SW 1271 (cell line): ENCODE results near the gene CMKLR1.

Experiments
- DNase-seq, 2 experiments: peaks; one replicate each; lab custom pipeline; 2025; lab: John Stamatoyannopoulos, UW

Gene CMKLR1

DNA sequence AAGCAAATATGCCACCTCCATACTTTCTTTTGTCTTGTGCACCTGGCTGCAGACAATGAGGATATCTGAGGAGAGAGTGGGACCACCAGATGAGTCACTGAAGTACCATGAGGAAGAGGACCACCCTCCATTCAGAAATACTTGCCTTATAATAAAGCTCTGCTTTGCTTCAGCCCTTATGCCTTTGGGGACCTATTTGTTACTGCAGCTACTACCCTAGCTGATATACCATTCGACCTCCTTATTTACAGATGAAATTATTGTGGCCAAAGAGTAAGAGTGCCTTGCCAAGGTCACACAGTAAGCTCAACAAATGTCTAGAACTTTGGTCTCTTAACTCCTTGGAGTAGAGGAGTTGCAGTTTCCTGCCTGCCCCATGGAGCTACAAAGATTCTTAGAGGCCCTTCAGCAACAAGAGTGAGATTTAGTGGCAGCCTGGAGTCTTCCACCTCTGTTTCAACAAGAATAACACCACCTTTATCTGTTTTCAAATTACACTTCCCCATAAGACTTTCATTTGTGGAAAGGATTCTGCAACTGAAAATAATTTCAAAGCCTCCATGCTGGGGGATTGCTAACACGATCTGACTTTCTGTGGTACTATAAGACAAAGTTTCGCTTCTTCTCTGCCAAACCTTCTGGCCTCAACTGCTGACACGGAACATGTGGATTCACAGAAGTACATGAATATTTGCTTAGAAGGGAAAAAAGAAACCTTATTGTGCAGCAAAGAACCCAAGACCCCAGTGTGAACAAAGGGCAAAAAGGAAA lies 3.6 kb downstream of the CMKLR1 start:
- DNase-seq = no peak

DNA sequence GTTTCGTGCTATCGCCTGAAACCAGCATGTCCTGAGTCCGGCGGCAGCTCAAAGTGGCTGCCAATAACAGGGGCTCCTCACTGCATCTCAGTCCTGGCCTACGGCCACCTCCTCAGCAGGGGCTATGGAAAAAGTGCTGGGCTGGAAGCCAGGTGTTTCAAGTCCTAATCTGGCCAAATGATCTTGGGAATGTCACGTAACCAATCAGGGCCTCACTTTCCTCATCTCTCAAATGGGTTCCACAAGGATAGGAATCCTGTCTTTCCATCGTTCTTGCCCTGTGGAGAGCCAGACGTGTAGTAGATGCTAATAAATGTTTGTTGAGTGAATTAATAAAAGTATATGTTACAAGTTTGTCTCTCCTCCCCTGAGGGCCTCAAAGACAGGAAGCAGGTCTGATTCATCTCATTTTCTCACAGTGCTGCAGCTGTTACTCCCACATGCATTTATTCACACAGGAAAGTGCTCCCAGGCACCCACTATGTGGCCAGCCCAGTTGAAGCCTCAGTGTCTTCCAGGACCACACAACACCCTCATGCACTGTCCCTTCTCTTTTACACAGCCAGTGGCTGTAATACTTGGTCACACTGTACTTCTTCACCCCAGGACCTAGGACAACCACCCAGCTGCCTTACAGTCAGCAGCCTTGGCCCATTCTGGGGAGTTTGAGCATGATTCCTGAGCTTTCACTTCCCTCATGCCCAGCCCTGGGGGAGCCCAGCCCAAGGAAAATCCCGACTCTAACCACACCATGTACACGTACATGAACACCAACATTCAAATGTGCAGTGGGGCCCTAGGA lies 5.0 kb downstream of the CMKLR1 start:
- DNase-seq = peak in 1 of 2 experiments; percentile 46

DNA sequence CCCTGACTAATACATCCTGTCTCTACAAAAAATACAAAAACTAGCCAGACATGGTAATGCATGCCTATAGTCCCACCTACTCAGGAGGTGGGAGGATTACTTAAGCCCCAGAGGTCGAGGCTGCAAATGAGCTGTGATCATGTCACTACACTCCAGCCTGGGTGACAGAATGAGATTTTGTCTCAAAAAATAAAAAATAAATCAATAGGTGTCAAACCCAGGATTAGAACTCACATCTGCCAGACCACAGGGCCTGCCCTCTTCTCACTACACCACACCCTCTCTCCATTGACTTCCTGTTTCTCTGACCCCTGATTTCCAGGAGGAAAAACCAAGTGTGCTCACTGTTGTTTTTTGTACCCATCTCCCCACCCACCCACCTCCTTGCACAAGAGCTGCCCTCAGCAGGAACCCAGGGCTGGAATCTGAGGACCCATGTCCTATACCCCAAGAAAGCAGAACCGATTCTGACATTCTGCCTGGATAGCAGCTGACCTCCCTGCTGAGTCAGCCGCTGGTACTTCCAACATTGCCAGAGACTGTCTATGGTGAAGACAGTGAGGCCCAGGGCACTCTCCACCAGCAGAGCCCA lies 6.2 kb downstream of the CMKLR1 start:
- DNase-seq = peak in 1 of 2 experiments; percentile 20

DNA sequence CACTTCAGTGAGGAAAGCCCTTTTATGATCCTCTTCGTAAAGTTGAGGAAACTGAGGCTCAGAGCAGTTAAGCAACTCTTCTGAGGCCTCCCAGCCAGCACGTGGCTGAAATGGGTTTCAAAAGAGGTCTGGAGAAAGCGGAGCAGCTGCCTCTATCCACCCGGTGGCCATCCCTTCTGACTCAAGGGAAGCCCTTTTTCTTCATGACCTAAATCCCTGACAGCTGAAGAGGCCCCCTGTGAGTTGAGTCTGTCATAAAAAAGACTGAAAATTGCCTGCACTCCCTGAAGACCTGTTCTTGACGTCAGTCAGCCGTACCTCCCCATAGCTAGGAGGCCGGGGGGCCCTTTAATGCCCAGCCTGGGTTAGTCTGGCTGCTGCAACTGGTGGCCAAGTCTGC lies 10.7 kb downstream of the CMKLR1 start:
- DNase-seq = no peak

DNA sequence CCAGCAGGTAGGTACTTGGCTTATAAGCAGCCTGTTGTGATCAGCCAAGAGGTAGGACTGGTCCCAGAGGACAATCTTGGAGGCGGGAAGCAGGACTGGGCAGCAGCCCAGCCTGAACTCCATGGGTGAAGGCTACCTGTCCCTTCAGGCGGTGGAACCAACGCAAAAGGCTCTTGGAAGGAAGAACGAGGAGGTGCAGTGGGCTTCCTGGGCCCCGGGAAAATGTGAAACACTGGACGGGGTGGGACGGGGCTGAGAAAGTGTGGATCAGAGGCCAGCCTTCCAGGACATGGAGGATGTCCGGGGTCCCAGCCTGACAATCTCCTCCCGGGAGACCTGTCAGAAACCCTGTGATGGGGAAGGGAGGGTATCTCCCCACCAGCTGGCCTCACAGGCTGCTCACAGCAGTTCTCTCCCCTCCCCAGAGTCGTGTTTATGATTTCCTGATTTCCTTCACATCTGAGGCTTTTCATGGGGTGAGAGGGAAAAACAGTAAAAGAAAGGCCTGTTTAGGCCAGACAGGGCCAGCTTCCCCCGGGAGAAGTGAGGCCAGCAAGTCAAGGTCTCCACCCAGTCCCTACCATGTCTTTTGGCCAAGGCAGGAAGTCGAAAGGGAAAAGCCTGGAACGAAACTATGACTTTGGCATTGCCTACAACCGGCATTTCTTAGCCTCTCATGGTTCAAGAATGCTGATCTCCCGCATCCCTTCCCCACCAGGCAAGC lies 11.3 kb downstream of the CMKLR1 start:
- no peak for DNase-seq

DNA sequence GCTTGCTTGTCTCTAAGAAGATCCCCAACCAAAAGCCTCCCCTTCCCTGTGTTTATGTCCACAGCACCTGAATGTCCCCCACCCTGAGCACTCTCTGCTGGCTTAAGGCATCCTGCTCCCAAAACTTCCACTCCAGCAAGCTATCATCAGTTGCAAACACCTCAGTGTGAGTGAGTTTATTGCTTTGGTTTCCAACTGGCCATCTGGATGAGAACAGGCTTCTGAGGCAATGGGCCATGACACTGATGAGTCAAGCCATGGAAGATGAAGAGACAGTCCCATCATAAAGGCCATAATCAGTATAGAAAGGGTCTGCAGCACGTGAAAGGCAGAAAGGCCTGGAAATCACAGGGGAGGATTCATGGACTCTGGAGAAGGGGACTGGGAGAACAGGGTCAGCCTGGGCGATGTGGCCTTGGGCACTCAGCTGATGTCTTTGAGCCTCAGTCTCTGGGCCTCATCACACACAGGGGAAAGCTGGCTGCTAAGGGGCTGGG lies 12.8 kb downstream of the CMKLR1 start:
- no peak for DNase-seq

DNA sequence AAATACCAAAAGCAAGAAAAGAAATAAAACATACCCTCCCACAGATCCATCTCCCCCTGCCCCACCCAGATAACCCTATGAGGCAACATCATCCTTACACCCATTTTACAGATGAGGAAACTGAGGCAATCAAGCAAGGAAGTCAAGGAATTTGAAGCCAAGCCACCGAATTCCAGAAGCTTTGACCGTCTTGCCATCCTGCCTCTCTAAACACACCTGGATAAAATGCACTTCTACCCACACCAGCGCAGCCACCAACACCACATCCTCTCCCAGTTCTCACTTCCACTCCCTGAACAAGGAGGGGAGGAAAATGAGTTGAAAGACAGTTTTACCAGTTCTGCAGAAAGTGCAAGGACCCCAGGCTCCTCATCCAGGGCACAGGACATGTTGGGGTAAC lies 13.6 kb downstream of the CMKLR1 start:
- no peak for DNase-seq

DNA sequence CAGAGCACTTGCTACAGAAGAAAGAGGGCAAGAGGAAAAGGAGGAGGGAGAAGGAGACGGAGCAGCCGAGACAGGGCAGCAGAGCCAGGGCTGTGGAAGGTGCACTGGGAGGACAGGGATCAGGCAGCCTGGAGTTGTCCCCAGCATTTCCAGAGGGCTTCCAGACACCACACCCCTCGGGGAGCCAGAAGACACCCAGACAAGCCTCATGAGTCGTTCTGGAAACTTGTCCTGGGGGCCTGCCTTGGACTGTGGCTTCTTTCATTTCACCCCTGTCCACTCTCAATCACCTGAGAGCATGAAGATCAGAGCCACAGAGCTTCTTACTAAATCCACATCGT lies 14.1 kb downstream of the CMKLR1 start:
- DNase-seq = no peak

DNA sequence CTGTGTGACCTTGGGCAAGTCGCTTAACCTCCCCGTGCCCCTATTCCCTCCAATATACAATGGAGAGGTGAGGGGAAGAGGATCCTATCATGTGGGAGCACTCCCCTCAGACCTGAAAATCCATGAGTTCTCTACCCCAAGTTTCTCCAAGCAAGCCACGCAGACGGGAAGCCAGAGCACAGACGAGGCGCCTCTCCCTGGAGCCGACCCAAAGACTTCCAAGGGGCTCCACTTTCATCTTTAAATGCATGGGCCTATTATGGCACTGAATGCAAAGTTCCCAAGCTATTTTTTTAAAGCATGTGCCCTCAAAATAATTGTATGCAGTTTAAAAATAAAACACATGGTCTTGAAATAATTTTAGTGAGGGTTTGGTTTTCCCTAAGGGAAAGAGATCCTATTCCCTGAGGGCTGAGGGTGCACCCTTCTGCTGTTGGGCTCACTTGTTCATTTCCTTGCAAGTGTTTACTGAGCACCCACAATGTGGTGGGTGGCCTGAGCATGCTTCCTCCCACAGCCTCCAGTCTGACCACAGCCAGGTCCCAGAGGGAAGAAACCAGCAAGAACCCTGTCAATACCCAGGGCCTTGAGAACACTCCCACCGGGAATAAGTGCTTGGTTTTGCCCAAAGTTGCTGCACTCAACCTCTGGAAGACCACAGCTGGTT lies 14.6 kb downstream of the CMKLR1 start:
- DNase-seq = no peak

DNA sequence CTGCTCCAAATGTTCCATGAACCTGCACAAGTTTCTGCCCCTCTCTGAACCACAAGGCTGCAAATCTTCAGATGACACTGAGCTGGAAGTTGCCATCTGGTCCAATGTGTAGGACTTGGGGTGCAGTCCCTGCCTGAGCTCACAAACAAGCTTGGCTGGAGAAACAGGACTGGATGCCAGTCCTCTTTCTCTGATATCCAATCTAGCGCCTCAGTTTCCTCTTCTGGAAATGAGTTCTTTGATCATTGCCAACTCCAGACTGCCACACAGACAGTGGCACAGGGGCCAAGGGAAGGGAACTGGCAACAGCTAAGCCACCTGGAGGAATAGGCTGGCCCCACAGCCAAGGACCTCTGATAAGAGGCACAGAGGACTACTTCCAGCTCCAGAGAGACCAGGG lies 15.5 kb downstream of the CMKLR1 start:
- DNase-seq = no peak

DNA sequence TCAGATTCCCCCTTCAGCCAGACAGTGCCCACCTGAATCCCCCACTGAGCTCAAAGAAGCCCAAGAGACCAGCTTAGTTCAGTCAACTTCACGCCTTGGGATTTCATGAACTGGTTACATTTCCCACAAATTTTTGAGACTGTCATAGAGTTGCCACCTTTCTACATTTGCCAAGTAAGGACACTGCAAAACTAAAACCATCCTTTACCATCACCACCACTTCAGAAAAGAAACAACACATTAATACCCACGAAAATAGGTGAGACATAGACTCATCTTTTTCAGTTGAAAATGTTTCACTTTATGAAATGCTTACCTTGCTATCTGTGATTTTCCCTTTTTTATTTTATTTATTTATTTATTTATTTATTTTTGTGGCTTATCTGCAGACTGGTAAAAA lies 16.1 kb downstream of the CMKLR1 start:
- no peak for DNase-seq

DNA sequence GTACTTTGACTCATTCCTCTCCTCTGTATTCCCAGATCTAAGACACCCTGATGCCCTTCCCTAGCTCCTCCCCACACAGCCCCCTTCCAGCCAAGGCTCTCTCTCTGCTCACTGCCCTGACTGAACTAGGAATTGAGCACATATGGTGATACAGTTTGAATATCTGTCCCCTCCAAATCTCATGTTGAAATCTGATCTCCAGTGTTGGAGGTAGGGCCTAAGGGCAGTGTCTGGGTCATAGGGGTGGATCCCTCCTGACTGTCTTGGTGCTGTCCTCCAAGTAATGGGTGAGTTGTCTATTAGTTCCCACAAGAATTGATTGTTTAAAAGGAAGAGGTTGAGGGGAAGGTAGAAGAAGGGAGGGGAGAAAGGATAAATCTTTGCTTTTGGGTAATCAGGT lies 17.4 kb downstream of the CMKLR1 start:
- no peak for DNase-seq

DNA sequence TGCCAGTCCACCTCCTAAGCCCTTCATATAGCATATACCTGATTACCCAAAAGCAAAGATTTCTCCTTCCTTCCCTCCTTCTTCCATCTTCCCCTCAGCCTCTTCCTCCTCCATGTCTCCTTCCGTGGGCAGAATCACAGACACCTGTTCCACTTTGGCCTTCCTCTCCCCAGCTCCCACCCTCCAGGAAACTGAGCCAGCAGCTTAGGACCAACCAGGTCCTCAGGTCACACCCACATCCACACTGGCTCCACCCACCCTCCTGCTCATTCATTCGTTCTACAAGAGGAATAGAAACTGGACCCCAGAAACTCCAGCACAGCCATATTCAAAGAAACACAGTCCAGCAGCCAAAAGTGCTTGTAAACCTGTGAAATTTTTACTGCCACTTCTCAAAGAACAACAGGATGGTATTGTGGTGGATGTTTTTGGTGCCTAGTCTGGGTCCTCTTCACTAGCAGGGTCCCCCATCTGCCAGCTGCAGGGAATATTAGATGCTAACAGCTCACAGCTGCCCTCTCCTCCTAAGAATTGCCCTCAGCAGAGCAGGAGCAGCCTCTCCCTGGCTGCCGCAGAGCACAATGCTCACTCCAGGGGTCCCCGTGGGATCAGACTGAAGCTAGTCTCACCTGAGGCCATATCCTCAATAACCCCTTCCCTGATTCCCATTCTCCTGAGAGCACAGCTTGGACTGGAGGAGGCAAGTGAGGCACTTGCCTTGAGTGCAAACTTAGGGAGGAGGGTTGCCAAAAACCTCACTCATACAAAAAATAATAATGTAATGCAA lies 18.4 kb downstream of the CMKLR1 start:
- no peak for DNase-seq

DNA sequence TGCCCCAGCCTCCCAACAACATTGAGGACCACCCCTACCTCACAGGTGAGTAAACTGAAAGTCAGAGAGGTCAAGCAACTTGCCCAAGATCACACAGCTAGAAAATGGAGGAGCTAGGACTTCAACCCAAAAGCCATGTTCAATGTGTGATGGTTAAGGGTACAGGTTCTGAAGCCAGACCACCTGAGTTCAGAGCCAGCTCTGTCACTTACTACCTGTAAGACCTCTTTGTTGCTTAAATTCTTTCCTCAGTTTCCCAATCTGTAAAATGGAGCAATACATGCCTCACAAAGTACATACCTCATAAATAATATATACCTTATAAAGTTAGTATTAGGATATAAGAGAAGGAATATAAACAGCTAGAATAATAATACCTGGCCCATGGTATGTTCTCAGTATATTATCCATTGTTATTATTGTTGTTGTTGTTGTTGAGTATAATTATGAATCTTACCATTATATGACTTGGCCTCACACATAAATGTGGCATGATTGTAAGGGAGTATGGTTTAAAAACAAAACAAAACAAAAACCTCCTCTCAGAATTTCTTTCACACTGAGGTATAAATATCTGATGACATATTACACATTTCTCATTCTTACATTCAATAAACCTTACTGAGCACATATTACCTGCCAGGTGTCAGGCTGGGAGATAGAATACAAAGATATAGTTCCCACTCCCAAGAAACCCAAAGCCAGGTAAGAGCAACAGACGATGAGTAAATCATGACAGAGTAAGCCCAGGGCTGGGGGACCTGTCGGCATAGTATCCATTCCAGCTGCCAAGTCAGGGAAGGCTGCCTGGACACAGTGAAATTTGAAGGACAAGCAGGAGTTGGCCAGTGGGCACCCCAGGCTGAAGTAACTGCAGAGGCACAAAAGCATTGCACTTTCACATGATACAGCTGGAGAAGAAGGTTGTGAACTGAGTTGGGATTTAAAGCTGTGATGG lies 19.6 kb downstream of the CMKLR1 start:
- no peak for DNase-seq

DNA sequence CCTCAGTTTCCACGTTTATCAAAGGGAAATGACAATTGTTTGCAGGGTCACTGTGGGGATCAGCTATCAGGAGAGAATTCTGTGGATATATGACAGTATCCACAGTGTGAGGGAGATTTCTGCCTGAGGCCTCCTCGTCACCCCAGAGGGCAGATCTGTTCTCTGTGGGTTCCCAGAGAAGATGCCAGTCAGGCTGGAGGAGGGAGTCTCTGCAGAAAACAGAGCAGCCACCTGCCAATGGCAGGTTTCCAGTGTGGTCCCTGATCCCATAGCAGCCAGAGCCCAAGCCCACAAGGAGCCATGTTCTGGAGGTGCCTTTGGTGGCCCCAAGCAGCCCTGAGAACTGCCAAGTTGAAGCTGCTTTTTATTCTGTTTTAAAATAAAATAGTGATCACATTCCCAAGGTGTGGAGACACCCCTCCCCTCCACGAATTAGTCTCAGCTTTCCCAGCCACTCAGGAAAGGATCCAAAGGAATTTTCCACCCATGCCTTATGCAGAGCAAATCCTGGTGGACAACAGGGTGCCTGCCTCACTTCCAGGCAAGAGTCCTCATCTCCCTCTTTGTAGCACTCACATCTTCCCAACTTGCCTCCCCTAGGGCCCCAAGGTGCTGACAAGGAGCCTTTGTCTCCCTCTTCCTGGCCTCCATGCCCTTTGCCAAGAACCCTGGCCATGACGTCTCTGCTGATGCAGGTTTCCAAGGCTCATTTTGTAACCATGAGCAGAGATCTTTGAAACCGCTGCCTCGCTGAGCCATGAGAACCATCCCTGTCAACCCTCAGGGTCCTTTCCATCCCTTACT lies 20.4 kb downstream of the CMKLR1 start:
- no peak for DNase-seq

DNA sequence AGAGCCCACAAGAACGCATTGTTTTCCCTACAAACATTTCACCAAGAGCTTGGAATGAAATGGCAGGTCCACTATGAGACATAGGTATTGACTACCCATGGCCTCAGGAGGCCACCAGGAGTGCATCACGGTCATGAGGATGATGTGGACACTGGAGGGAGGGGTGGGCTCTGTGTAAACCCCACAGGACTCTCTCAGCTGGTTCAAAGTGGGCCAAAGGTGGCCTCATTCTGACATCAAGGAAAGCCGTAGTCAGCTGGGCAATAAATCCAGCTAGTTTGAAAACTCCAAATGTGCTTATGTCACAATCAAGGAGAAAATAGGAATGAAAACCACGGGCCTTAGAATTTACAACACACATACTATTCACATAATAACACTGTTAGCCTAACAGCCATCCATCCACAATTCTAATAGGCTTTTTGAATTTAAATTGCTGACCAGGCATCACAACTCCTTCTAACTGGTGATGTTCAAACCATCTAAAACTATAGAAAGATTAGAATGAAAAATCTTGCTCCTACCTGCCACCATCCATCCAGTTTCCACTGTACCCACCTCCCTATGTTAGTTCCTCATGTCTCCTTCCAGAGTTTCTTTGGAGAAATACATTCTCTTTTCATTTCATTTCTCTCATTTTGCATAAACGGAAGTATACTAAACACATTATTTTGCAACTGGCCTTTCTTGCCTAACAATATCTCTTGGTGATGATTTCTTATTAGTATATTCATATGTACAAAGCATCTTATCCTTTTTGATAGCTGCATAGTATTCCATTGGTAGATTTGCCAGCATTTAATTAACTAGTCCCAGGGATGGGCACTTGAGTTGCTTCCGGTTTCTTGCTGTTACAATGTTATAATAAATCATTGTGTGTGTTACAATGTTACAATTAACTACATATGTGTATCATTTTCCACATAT lies 21.5 kb downstream of the CMKLR1 start:
- no peak for DNase-seq

DNA sequence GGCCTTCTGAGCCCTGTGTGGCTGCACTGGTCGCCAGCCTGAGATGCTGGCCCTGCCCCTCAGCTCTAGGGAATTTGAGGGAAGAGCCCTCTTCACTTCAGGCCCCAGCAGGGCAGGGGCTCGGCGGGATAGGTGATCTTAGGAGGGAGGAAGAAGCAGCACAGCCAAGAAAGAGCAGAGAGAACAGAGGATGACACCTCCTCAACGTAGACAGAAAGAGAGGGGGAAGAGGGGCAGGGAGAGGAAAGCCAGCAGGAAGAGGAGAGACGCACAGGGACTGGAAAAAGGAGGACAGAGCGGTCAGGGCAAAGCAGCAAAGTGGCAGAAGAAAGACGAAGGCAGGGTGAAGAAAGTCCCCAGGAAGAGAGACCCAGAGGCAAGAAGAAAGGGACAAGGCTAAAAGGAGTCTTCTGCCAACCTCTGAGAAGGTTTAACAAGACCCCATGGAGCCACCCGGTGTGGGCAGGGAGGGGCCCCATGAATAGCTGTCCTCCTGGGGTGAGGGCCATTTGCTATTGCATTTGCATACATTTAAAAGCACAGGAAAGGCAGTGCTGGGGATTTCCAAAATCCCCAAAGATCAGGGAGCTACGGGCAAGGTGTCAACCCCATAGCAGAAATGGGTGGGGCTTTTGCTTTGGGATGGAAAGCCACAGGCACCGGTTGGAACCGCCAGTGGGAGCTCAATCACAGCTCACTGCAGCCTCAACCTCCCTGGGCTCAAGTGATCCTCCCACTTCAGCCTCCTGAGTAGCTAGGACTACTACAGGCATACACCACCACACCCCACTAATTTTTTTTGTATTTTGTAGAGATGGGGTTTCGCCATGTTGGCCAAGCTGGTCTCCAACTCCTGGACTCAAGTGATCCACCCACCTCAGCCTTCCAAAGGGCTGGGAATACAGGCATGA lies 22.7 kb downstream of the CMKLR1 start:
- no peak for DNase-seq
